IPS-NIHi7 (cell line): ENCODE data around the gene LY6G6D.
A peak's percentile ranks its signal among the peaks of the same experiment; 100 is the strongest.
"Not testable (repeated sequence)": the region's sequence is repeated elsewhere in the genome, so short reads cannot be mapped to it uniquely, and the experiment has no call there.

ENCODE experiments used
- DNase-seq: peaks from one replicate; pipeline ENCODE4 v3.0.0; 2012; ENCODE audit warnings: mixed read lengths; ENCODE audit errors: extremely low spot score

The LY6G6D gene

GRCh38 chr6:31692353-31692752 is 22.8 kb upstream of the LY6G6D start:
- no peak for DNase-seq

DNA sequence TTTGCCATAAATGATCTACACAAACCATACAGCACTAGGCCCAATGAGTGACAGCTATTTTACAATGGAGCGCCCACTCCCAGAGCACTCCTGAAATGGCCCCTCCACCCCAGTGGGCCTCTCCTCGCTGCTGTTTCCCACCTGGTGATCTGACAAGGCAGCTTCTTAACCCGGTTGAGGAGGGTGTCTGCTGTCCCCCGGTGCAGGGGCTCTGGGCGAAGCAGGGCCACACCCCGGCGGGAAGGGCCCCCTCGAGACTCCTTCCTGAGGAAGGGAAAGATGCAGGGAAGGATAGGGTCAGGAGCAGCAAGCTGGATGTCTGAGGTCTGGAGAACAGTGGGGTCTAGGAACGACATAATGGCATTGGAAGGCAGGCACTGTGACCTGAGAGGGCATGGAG is 22.3 kb upstream of the LY6G6D start:
- DNase-seq, result no peak

GRCh38 chr6:31693535-31693934 is 21.6 kb upstream of the LY6G6D start:
- DNase-seq, result no peak

- DNase-seq, result no peak
Measured at GRCh38 chr6:31697555-31697954, 17.6 kb upstream of the LY6G6D start.

DNA sequence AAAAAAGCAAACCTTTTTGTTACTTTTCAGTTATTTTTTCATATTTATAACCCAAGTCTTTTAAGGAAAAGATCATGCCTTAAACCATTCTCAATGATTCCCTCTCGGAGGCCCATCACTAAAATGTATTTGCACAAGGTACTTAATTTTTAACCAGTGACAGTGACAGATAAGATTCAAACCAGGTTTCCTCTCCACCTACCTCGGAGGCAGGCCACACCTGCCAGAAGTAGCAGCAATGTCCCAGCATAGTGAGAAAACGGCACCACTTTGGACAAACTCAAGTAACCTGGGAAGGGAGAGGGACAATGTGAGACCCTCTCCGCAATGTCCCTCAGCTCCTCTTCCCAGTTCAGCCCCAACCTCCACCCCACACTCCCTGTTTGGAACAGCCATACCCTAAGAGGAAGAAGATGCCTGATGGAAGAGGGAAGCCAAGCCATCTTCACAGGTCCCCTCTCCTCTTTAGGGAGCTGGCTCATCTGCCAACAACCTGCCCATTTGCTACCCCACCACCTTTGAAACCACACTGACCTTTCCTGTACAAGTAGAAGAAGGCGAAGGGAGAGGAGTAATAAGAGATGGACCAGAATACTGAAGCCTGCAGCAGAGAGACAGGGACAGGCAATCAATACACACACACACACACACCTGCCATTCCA is 14.3 kb upstream of the LY6G6D start:
- DNase-seq, result no peak

GRCh38 chr6:31701666-31702404 is 13.3 kb upstream of the LY6G6D start:
- no peak for DNase-seq

GRCh38 chr6:31702405-31702818 is 12.7 kb upstream of the LY6G6D start:
- peak; percentile 54 for DNase-seq

DNA sequence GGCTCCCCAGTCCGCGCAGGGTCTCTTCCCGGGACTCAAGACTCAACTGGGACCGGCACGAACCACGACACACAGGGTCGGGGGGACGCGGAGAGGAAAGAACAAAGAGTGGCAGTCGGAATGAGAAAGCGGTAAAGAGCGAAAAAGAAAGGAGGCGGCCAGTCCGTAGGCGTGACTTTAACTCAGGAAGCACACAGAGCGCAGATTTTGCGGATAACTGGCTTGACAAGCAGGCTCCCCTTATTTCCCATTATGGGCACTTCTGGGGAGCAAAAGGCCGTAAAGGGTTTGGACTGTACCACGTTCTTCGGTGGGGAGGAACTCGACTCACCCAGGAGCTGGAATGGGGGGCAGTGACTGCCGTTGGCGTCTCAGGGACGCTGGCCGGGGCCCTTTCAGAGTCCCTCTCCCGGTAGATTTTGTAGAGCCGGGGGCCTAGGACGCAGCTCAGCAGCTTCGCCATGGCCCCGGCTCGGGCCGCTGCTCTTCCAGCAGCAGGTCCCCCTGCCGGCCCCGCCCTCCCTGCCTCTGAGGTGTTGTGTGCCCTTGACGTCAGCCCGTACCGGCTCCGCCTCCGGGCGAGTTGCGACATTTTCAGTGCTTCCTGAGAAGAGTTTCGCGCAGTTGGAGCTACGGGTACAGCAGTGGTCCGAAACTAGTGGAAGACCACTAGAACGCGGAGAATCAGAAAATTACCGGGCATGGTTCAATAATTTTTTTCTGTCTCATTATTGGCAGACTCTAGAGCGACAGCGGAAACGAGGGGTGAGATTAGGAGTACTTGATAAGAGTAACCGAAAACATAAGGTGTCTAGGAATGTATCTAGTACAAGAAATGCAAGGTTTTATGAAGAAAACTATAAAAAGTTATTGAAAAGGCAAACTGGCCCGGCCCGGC is 12.1 kb upstream of the LY6G6D start, which contains the start of gene ABHD16A:
ABHD16A (minus strand) TSS at position 506 of the 898 bp plus-strand sequence; CDS start at position 463, 43 bp downstream.
- peak; percentile 99 for DNase-seq

GRCh38 chr6:31705931-31706330 is 9.2 kb upstream of the LY6G6D start:
- DNase-seq, result no peak

GRCh38 chr6:31706599-31706998 is 8.5 kb upstream of the LY6G6D start, which contains the start of gene LY6G6F:
TSS of gene LY6G6F (plus strand) at chr6:31706866. CDS start at chr6:31706907, 41 bp downstream.
- DNase-seq, result no peak

DNA sequence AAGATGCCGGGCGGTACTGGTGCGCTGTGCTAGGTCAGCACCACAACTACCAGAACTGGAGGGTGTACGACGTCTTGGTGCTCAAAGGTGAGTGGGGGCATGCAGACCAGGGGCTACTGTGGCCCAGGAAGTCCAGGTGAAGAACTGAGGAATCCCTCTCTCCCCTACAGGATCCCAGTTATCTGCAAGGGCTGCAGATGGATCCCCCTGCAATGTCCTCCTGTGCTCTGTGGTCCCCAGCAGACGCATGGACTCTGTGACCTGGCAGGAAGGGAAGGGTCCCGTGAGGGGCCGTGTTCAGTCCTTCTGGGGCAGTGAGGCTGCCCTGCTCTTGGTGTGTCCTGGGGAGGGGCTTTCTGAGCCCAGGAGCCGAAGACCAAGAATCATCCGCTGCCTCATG is 7.4 kb upstream of the LY6G6D start:
- DNase-seq, result no peak

DNA sequence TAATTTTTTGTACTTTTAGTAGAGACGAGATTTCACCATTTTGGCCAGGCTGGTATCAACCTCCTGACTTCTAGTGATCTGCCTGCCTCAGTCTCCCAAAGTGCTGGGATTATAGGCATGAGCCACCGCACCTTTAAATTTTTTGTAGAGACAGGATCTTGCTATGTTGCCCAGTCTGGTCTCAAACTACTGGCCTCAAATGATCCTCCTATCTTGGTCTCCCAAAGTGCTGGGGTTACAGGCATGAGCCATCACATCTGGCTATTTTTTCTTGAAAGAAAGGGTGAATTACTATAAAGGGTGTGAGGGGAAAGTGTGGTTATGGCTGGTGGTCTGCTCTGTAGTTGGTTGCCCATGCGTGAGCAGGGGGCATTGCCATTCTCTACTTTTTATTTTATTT is 6.9 kb upstream of the LY6G6D start:
- DNase-seq, result no peak

GRCh38 chr6:31709157-31709556 is 6.0 kb upstream of the LY6G6D start:
- not testable (repeated sequence) for DNase-seq

DNA sequence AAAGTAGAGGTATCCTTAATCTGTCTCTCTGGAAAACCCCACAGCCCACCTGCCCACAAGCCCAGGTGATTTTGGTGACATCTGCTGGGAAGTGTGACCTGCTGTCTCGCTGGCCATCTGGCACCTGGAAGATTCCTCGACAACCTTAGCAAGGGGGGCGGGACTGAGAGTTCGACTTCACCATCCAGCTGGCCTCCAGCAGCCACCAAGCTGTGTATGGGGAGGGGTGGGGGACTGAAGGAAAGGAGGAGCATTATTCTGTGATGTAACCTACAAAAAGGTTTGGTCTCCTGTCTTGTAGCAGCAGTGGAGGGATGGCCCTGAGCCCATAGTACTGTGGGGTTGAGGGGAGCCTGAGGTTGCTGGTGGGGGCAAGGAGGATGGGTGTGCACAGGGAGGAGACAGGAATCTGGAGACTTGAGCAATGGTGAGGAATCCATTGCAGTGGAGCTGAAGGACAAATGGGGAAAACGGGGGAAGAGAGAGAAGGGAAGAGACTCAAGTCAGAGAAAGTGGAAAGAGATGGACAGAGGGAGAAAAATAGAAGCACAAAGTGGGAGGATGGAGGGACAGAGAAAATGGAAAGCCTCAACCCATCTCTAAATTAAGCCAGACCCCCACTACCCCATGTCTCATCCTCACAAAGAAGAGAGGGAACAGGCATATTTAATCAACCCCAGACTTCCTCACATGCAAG is 4.5 kb upstream of the LY6G6D start:
- no peak for DNase-seq

GRCh38 chr6:31711233-31711632 is 3.9 kb upstream of the LY6G6D start:
- no peak for DNase-seq

- DNase-seq, result no peak
Measured at GRCh38 chr6:31712296-31712695, 2.9 kb upstream of the LY6G6D start.

DNA sequence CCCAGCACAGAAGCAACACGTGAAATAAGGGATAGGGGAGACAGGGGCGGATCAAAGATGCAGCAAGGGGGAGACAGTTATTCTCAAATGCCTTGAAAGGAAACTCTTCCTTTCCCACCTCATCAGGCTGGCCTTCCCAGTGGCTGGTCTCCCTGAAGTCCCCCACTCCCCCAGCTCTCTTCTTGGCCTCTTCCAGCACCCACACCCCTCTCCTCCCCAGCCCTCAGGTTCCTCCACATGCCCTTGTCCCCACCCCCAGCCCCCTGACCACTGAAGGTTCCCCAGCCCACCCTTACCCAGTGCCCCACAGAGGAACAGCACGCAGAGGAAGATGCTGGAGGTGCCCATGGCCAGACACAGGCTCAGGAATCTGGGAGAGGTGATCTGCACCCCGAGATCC is 1.7 kb upstream of the LY6G6D start:
- DNase-seq, result no peak

DNA sequence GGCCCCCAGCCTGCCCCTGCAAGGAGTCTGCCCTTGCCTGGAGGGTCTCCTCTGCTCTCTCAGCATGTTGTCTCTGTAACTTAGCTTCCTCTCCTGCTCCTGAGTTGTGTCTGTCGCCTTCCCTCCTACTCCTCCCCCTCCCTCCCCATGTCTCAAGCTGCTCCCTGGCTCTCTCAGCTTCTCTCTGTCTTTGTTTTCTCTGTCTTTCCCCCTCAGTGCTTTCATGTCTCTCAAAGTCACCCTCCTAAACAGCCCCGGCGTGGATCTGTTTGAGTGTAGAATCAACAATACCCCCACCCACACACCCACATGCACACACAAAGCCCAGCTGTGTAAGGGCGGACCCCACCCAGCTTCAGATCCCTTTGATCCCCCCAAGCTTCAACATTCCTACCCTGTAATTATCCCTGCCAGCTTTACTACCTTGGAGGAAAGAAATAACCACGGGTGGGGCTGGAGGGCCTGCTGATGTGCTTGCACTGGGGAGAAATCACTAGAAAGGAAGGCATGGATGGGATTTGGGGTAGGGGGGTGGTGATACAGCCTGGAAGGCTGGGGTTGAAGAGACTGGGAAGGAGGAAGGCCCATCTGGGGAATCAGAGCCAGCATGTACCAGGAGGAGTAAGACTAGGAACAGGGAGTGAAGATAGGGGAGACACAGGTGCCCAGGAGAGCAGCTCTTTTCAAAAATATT is 1.0 kb upstream of the LY6G6D start:
- peak; percentile 69 for DNase-seq

DNA sequence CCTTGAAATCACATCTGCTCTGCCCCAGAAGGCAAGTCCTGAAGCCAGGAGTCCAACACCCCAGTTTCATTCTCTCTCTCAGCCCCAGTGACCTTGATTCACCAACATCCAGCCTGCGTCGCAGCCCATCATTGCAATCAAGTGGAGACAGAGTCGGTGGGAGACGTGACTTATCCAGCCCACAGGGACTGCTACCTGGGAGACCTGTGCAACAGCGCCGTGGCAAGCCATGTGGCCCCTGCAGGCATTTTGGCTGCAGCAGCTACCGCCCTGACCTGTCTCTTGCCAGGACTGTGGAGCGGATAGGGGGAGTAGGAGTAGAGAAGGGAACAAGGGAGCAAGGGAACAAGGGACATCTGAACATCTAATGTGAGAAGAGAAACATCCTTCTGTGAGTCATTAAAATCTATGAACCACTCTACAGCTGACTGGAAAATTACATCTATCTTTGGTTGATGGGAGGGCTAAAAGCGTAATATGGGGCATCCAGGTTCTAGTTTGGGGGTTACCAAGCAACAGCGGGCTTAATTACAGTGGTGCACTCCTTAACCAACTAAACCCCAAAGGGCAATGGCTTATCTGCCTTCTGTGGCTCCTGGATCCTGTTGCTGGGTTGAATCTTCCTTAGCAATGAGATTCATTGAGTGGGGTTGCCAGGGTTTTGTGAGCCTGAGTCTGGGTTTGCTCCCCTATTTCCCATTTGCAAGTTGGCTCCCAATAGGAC is 2.5 kb downstream of the LY6G6D start:
- peak; percentile 71 for DNase-seq

- peak; percentile 46 for DNase-seq
Measured at GRCh38 chr6:31718265-31718664, 3.1 kb downstream of the LY6G6D start.
